A673 (cell line): Measurements from ENCODE around the gene VPS13D. TPM values are rescaled to one million over a fixed set of nuclear protein-coding genes. Genes with fewer than 3 reads are reported as not detected.

Experiments used
- BruUV-seq: library from RNA; stranded (reverse); fragments of 400-500 nt; replicated peaks from 2 replicates; lab custom pipeline; 2021; lab: Mats Ljungman, UMichigan
- CTCF ChIA-PET: fragments of 300-600 bp; sonication (Branson Sonifier 250); formaldehyde crosslinking; loops from one replicate; lab custom pipeline; 2022; ENCODE audit warnings: antibody characterized with exemption; lab: Charles Lee
- POLR2A ChIA-PET: fragments of 300-600 bp; sonication (Branson Sonifier 250); formaldehyde crosslinking; loops from one replicate; lab custom pipeline; 2022; ENCODE audit warnings: antibody characterized with exemption; ENCODE audit not compliant: low non-redundant PET; lab: Charles Lee
- DNase-seq: peaks from one replicate; pipeline ENCODE4 v3.0.0-alpha.2; 2015; ENCODE audit warnings: low spot score
- H3K27ac ChIP-seq: fragments of 200-600 bp; sonication (generic); 2 replicates; pipeline ENCODE4 v1.5.1; 2016; ENCODE audit warnings: mixed run types, low read depth, mild to moderate bottlenecking, mixed read lengths, antibody characterized with exemption, low read length; ENCODE audit not compliant: poor library complexity, severe bottlenecking
- H3K27me3 ChIP-seq: fragments of 200-600 bp; sonication (generic); replicated peaks from 2 replicates; pipeline ENCODE4 v1.6.1; 2017; ENCODE audit warnings: mixed run types, low read depth, mild to moderate bottlenecking, mixed read lengths, antibody characterized with exemption, low read length; ENCODE audit not compliant: insufficient read depth, poor library complexity
- H3K36me3 ChIP-seq: fragments of 200-600 bp; sonication (generic); 2 replicates; pipeline ENCODE4 v1.6.1; 2016; ENCODE audit warnings: mixed run types, mild to moderate bottlenecking, mixed read lengths, antibody characterized with exemption, low read length; ENCODE audit not compliant: insufficient read depth, poor library complexity, severe bottlenecking
- H3K4me1 ChIP-seq: fragments of 200-600 bp; sonication (generic); 2 replicates; pipeline ENCODE4 v1.6.1; 2017; ENCODE audit warnings: mixed run types, mild to moderate bottlenecking, mixed read lengths, antibody characterized with exemption, low read length; ENCODE audit not compliant: insufficient read depth, poor library complexity, severe bottlenecking
- H3K4me3 ChIP-seq: fragments of 200-600 bp; sonication (generic); 2 replicates; pipeline ENCODE4 v1.5.1; 2016; ENCODE audit warnings: low read depth, mixed run types, mild to moderate bottlenecking, mixed read lengths, low read length; ENCODE audit not compliant: poor library complexity, severe bottlenecking
- H3K9me3 ChIP-seq: fragments of 200-600 bp; sonication (generic); 2 replicates; pipeline ENCODE4 v1.6.1; 2016; ENCODE audit warnings: mixed run types, low read depth, mild to moderate bottlenecking, mixed read lengths, antibody characterized with exemption, low read length; ENCODE audit not compliant: poor library complexity, severe bottlenecking
- EZH2 ChIP-seq: fragments of 200-600 bp; sonication (generic); IDR thresholded peaks from 2 replicates; pipeline ENCODE4 v1.6.1; 2017; ENCODE audit warnings: borderline replicate concordance, low read depth, mild to moderate bottlenecking, mixed read lengths, antibody characterized with exemption, low read length; ENCODE audit not compliant: poor library complexity, severe bottlenecking
- intact Hi-C: fragments of 100-400 bp; cut with micrococcal nuclease; formaldehyde crosslinking; loops from one replicate; pipeline ENCODE4 v1.10.0; 2022; ENCODE audit not compliant: unreplicated experiment
- total RNA-seq: library from RNA; stranded (reverse); gene quantifications from 2 replicates; pipeline ENCODE4 v1.2.3, GENCODE V29; 2021
- TF ChIP-seq, protein P1 (sequence below): fragments of 300-800, 200-600 bp; sonication (generic); conservative IDR thresholded peaks from 2 replicates; pipeline ENCODE4 v1.5.1; 2017; ENCODE audit warnings: low read depth, mild to moderate bottlenecking, antibody characterized with exemption, low read length, moderate library complexity, mixed read lengths

Gene VPS13D
- total RNA-seq, 1 experiment from 2014 or later, result 32.5 TPM

DNA sequence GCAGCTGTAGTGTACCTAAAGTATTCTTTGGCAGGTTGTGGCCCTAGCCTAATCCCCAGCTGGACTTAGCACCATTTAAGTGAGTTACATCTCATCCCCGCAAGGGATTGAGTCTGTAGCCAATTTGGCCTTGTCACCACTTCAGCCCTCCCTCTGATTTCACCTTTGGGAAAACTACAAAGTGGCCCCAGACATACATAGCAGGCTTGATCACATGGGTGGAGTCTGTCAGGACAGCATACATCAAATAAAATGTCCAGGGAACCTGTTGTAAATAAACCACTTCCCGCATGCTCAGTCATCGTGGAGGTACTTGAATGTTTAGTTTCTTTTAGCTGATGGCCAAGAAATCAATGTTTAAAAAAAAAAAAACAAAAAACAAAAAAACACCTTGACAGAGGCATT is 245.7 kb downstream of the VPS13D start:
- BruUV-seq, result no TSS peak
- H3K4me3 ChIP-seq, result no peak overlapping the region
- TF ChIP-seq, protein P1, sequence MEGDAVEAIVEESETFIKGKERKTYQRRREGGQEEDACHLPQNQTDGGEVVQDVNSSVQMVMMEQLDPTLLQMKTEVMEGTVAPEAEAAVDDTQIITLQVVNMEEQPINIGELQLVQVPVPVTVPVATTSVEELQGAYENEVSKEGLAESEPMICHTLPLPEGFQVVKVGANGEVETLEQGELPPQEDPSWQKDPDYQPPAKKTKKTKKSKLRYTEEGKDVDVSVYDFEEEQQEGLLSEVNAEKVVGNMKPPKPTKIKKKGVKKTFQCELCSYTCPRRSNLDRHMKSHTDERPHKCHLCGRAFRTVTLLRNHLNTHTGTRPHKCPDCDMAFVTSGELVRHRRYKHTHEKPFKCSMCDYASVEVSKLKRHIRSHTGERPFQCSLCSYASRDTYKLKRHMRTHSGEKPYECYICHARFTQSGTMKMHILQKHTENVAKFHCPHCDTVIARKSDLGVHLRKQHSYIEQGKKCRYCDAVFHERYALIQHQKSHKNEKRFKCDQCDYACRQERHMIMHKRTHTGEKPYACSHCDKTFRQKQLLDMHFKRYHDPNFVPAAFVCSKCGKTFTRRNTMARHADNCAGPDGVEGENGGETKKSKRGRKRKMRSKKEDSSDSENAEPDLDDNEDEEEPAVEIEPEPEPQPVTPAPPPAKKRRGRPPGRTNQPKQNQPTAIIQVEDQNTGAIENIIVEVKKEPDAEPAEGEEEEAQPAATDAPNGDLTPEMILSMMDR, result no peak
- no peak for TF ChIP-seq EZH2
- no peaks in the 10 kb centered on the region for H3K9me3 ChIP-seq
- no peak overlapping the region for H3K27ac ChIP-seq
- peaks cover 14% of the 10 kb centered on the region for H3K4me1 ChIP-seq
- CTCF ChIA-PET, result no interaction called here
- POLR2A ChIA-PET, result no interaction called here
- no peaks in the 10 kb centered on the region for H3K27me3 ChIP-seq
- H3K36me3 ChIP-seq, result no peaks in the 10 kb centered on the region
- intact Hi-C loops, result no loop called here
- no peak for DNase-seq

DNA sequence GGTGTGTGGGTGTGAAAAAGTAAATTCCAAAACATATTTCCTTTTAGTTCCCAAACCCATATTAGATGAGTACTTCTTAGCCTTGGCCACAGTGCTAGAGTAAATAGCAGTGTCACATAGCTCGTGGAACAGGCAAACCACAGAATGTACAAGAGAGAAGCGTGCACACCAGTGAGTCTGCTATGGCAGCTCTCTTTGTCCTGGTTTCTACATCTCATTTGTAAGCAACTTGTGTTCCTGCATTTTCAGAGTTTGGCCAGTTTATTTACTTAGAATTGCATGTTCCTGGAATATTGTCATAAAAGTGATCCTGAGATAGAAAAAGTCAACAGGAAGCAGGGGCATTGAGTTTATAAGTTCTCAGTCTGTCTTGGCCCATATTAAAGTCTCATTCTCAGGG is 246.1 kb downstream of the VPS13D start:
- H3K27me3 ChIP-seq, result no peaks in the 10 kb centered on the region
- ChIA-PET POLR2A (no interaction called here), CTCF (no interaction called here)
- no TSS peak for BruUV-seq
- H3K27ac ChIP-seq, result no peak overlapping the region
- no peak overlapping the region for H3K4me3 ChIP-seq
- no peaks in the 10 kb centered on the region for H3K36me3 ChIP-seq
- H3K9me3 ChIP-seq, result no peaks in the 10 kb centered on the region
- no peak for TF ChIP-seq EZH2
- TF ChIP-seq, protein P1, result no peak
- intact Hi-C loops, result no loop called here
- DNase-seq, result no peak
- H3K4me1 ChIP-seq, result peaks cover 17% of the 10 kb centered on the region

DNA sequence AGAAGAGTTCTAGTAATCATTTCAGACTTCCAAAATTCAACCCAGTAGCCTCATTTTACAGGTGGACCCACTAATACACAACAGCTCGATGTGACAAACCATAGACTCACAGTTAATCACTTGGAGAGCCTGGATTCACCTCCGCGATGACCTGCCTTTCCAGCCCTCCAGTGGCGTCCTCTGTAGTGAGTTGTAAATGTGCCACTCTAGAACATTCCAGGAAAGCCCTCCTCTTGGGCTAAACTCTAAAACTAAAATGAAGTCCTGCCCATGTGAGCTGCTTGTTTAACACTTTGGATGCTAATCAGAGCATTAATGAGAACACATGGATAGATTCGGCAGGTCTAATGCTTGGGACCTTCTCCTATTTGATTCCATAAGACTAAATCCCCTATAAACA is 247.5 kb downstream of the VPS13D start:
- H3K4me1 ChIP-seq, result peaks cover 20% of the 10 kb centered on the region
- H3K27me3 ChIP-seq, result no peaks in the 10 kb centered on the region
- no TSS peak for BruUV-seq
- no peak overlapping the region for H3K4me3 ChIP-seq
- DNase-seq, result no peak
- H3K9me3 ChIP-seq, result no peaks in the 10 kb centered on the region
- H3K36me3 ChIP-seq, result no peaks in the 10 kb centered on the region
- intact Hi-C loops, result no loop called here
- POLR2A ChIA-PET, result no interaction called here
- no peak overlapping the region for H3K27ac ChIP-seq
- TF ChIP-seq, protein P1, result no peak
- TF ChIP-seq EZH2, result no peak
- CTCF ChIA-PET, result interaction anchor here (0.6 kb wide), 1 partner anchor 43 kb away, joined by 3 read pairs; no protein-coding TSS in a partner anchor
